WTC11 (cell line): ENCODE data around the gene RBM15. TPM values are rescaled to one million over a fixed set of nuclear protein-coding genes. Genes with fewer than 3 reads are reported as not detected.

ENCODE experiments used
- ATAC-seq: fragments of 200-7000 bp; cut with Tn5 transposase; 2 replicates; pipeline ENCODE4 v1.10.0; 2021; ENCODE audit warnings: mild to moderate bottlenecking, moderate library complexity
- CTCF ChIA-PET: fragments of 300-600 bp; sonication (Branson Sonifier 250); formaldehyde crosslinking; loops from one replicate; lab custom pipeline; 2021; ENCODE audit warnings: antibody characterized with exemption; lab: Charles Lee
- POLR2A ChIA-PET: fragments of 350-600 bp; sonication (Branson Sonifier 250); formaldehyde crosslinking; loops from one replicate; lab custom pipeline; 2021; ENCODE audit warnings: antibody characterized with exemption; lab: Charles Lee
- DNase-seq: peaks from one replicate; pipeline ENCODE4 v3.0.0; 2021; ENCODE audit warnings: low spot score
- H3K27ac Mint-ChIP-seq: 2 replicates; pipeline ENCODE4 v1.8.0; 2021; ENCODE audit warnings: mixed read lengths
- H3K27me3 Mint-ChIP-seq: 2 replicates; pipeline ENCODE4 v1.8.0; 2021; ENCODE audit warnings: low read depth, mild to moderate bottlenecking, moderate library complexity, mixed read lengths
- H3K36me3 Mint-ChIP-seq: 2 replicates; pipeline ENCODE4 v1.8.0; 2021; ENCODE audit warnings: mixed read lengths
- H3K4me1 Mint-ChIP-seq: 2 replicates; pipeline ENCODE4 v1.8.0; 2022; ENCODE audit warnings: mixed read lengths
- H3K4me3 Mint-ChIP-seq: 2 replicates; pipeline ENCODE4 v1.8.0; 2021; ENCODE audit warnings: mild to moderate bottlenecking, moderate library complexity, mixed read lengths
- H3K9me3 Mint-ChIP-seq: 2 replicates; pipeline ENCODE4 v1.8.0; 2021; ENCODE audit warnings: mixed read lengths
- AFF4 ChIP-seq: sonication (generic); formaldehyde crosslinking; IDR thresholded peaks from 2 replicates; pipeline ENCODE4 v1.8.1; 2023; ENCODE audit warnings: mild to moderate bottlenecking, missing genetic modification reagents, borderline replicate concordance
- AR ChIP-seq: fragments of 250-450 bp; sonication (Bioruptor Pico); IDR thresholded peaks from 2 replicates; pipeline ENCODE4 v1.9.0; 2021; ENCODE audit warnings: mild to moderate bottlenecking
- ATF2 ChIP-seq: sonication (generic); formaldehyde crosslinking; IDR thresholded peaks from 2 replicates; pipeline ENCODE4 v1.8.1; 2022; ENCODE audit warnings: low read depth, missing genetic modification reagents, borderline replicate concordance
- CTCF ChIP-seq: fragments of 200-600 bp; IDR thresholded peaks from 2 replicates; pipeline ENCODE4 v1.8.0; 2022; ENCODE audit warnings: antibody characterized with exemption
- E2F4 ChIP-seq: sonication (generic); formaldehyde crosslinking; IDR thresholded peaks from 2 replicates; pipeline ENCODE4 v1.8.1; 2022; ENCODE audit warnings: low read depth, mild to moderate bottlenecking, moderate library complexity, missing genetic modification reagents, borderline replicate concordance
- ETV6 ChIP-seq: sonication (generic); formaldehyde crosslinking; IDR thresholded peaks from 2 replicates; pipeline ENCODE4 v1.8.1; 2022; ENCODE audit warnings: mild to moderate bottlenecking, missing genetic modification reagents
- GTF2I ChIP-seq: fragments of 250-450 bp; sonication (Bioruptor Pico); conservative IDR thresholded peaks from 2 replicates; pipeline ENCODE4 v1.4.0; 2021; ENCODE audit warnings: mild to moderate bottlenecking
- IRF1 ChIP-seq: sonication (generic); formaldehyde crosslinking; IDR thresholded peaks from 2 replicates; pipeline ENCODE4 v1.8.0; 2023; ENCODE audit warnings: missing genetic modification reagents
- JUN ChIP-seq: sonication (generic); formaldehyde crosslinking; IDR thresholded peaks from 2 replicates; pipeline ENCODE4 v1.8.0; 2023; ENCODE audit warnings: mild to moderate bottlenecking, missing genetic modification reagents
- NR3C1 ChIP-seq: sonication (generic); formaldehyde crosslinking; conservative IDR thresholded peaks from 2 replicates; pipeline ENCODE4 v1.8.1; 2023; ENCODE audit warnings: low read depth, mild to moderate bottlenecking, missing genetic modification reagents
- PRRX2 ChIP-seq: fragments of 250-450 bp; sonication (Bioruptor Pico); IDR thresholded peaks from 2 replicates; pipeline ENCODE4 v1.8.0; 2021; ENCODE audit warnings: mild to moderate bottlenecking
- SMAD4 ChIP-seq: sonication (generic); formaldehyde crosslinking; IDR thresholded peaks from 2 replicates; pipeline ENCODE4 v1.8.0; 2022; ENCODE audit warnings: mild to moderate bottlenecking, missing genetic modification reagents
- ZBTB43 ChIP-seq: sonication (generic); formaldehyde crosslinking; IDR thresholded peaks from 2 replicates; pipeline ENCODE4 v1.8.1; 2023; ENCODE audit warnings: mild to moderate bottlenecking, missing genetic modification reagents
- ZNF232 ChIP-seq: sonication (generic); formaldehyde crosslinking; IDR thresholded peaks from 2 replicates; pipeline ENCODE4 v1.8.0; 2022; ENCODE audit warnings: mild to moderate bottlenecking, missing genetic modification reagents
- ZNF423 ChIP-seq: fragments of 250-450 bp; sonication (Bioruptor Pico); IDR thresholded peaks from 2 replicates; pipeline ENCODE4 v2.1.2; 2022; ENCODE audit warnings: mild to moderate bottlenecking, moderate library complexity
- ZSCAN18 ChIP-seq: fragments of 250-450 bp; sonication (Bioruptor Pico); IDR thresholded peaks from 2 replicates; pipeline ENCODE4 v2.1.2; 2022; ENCODE audit warnings: mild to moderate bottlenecking, moderate library complexity
- total RNA-seq: library from RNA; stranded (reverse); gene quantifications from 3 replicates; pipeline ENCODE4 v1.2.3, GENCODE V29; 2021

The RBM15 gene
- total RNA-seq, 1 experiment from 2014 or later, result 50.6 TPM

GRCh38 chr1:110310300-110310699, 28.9 kb upstream of the RBM15 start (continued):
- TF ChIP-seq AR, result no peak
- TF ChIP-seq ATF2 (CRISPR knock-in tag), result no peak
- TF ChIP-seq GTF2I (CRISPR knock-in tag), result no peak
- TF ChIP-seq E2F4, result no peak
- TF ChIP-seq JUN, result no peak
- TF ChIP-seq SMAD4, result no peak

- H3K9me3 Mint-ChIP-seq, result no peaks in the 10 kb centered on the region
- H3K36me3 Mint-ChIP-seq, result no peaks in the 10 kb centered on the region
- H3K4me1 Mint-ChIP-seq, result peaks cover 24% of the 10 kb centered on the region
- ChIA-PET POLR2A (interaction anchor here (1.3 to 1.5 kb wide), 5 partner anchors 26 to 105 kb away, joined by 3 to 14 read pairs (median 5); partner anchors contain the start of gene RBM15), CTCF (interaction anchor here (0.5 to 7.3 kb wide), 76 partner anchors 8 to 914 kb away, joined by 3 to 759 read pairs (median 5); partner anchors contain the start of genes KCNA2, KCNC4, RBM15 and SLC6A17)
- H3K4me3 Mint-ChIP-seq, result peak overlapping the region; percentile 54
- no peak overlapping the region; the same call in 1 of the 2 replicates for H3K27ac Mint-ChIP-seq
- ATAC-seq (peak; percentile 96), DNase-seq (peak; percentile 80)
- H3K27me3 Mint-ChIP-seq, result no peaks in the 10 kb centered on the region
- TF ChIP-seq IRF1 (CRISPR knock-in tag), result no peak
- no peak for TF ChIP-seq AR
- no peak for TF ChIP-seq AFF4
- no peak for TF ChIP-seq ETV6 (CRISPR knock-in tag)
- TF ChIP-seq ZBTB43, result no peak
- TF ChIP-seq PRRX2 (CRISPR knock-in tag), result no peak
- TF ChIP-seq ZNF423 (CRISPR knock-in tag), result no peak
- TF ChIP-seq ZSCAN18 (CRISPR knock-in tag), result no peak
- peak; percentile 77 for TF ChIP-seq CTCF
- no peak for TF ChIP-seq NR3C1 (CRISPR knock-in tag)
- no peak for TF ChIP-seq ZNF232
Measured at GRCh38 chr1:110312188-110313121, 26.7 kb upstream of the RBM15 start.
